ENCODE measurements around the gene SOST. TPM values are rescaled to one million over a fixed set of nuclear protein-coding genes. Genes with fewer than 3 reads are reported as not detected.

Gene SOST
- total RNA-seq, 1 experiment from 2014 or later: not detected

DNA sequence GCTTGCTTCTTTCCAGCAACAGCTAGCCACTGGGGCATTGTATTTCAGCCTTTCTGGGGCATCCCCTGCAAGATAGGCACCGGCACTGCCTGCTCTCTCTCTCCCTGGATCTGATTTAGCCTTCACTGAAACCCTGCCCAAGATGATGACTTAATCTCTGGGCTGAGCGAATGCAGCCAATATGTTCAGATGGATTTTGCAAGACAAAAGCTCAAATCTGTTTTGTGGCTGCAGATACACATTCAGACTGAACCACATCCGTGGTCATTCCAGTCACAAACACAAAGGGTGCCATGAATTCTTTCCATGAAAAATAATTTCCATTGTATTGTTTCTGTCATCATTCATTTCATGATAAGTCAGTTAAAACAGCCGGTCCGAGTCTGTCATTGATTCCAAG lies 24.2 kb downstream of the SOST start:
- Histone ChIP-seq H3K9me2 (ENCODE audit: insufficient read depth) (no peaks in the 10 kb centered on the region), H3K27me3 (ENCODE audit: insufficient read depth, low read depth) (no peaks in the 10 kb centered on the region), H3K36me3 (ENCODE audit: low read depth) (no peaks in the 10 kb centered on the region), H3K79me2 (ENCODE audit: low read depth) (no peaks in the 10 kb centered on the region), H3F3A (ENCODE audit: insufficient read depth, low read depth) (peaks cover 8% of the 10 kb centered on the region; the same call in 1 of the 2 replicates), H2AFZ (no peak overlapping the region), H3K4me3 (no peak overlapping the region), H3K9me3 (ENCODE audit: insufficient read depth, low read depth) (no peaks in the 10 kb centered on the region; the same call in 1 of the 2 replicates), H3K4me1 (replicated peaks; ENCODE audit: insufficient read depth) (peaks cover 16% of the 10 kb centered on the region), H3K4me2 (no peak overlapping the region), H4K20me1 (ENCODE audit: insufficient read depth) (no peaks in the 10 kb centered on the region), H3K27ac (no peak overlapping the region)
- BruUV-seq (replicated peaks): no TSS peak
- POLR2A ChIA-PET (ENCODE audit: unreplicated experiment): interaction anchor here (0.6 kb wide), 1 partner anchor 21 kb away, joined by 3 read pairs; no protein-coding TSS in a partner anchor
- no peak for DNase-seq
- intact Hi-C loops (cut with micrococcal nuclease; ENCODE audit: unreplicated experiment): no loop called here
- CTCF ChIA-PET: no interaction called here
- TF ChIP-seq, protein P1, sequence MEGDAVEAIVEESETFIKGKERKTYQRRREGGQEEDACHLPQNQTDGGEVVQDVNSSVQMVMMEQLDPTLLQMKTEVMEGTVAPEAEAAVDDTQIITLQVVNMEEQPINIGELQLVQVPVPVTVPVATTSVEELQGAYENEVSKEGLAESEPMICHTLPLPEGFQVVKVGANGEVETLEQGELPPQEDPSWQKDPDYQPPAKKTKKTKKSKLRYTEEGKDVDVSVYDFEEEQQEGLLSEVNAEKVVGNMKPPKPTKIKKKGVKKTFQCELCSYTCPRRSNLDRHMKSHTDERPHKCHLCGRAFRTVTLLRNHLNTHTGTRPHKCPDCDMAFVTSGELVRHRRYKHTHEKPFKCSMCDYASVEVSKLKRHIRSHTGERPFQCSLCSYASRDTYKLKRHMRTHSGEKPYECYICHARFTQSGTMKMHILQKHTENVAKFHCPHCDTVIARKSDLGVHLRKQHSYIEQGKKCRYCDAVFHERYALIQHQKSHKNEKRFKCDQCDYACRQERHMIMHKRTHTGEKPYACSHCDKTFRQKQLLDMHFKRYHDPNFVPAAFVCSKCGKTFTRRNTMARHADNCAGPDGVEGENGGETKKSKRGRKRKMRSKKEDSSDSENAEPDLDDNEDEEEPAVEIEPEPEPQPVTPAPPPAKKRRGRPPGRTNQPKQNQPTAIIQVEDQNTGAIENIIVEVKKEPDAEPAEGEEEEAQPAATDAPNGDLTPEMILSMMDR (conservative IDR thresholded peaks at IDR 0.05): no peak
- no peak for TF ChIP-seq EZH2 (IDR thresholded peaks at IDR 0.05; ENCODE audit: low read depth)

DNA sequence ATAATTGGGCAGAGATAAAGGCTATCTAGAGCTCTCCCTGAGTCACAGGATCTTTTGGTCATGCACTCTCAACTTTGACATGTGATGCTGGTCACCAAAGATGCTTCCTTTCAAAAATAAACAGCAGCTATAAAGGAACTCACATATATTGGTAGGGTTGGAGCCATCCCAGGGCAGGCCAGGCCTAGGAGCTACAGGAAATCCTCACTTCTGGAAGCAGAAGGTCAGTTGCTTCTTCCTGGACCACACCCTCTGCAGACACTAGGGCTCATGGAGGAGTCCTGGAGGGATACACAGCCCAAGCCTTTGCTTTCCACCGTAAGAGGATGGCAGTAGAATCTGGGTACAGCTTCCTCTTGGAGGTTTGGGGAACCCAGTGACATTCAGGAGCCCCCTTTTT lies 24.6 kb downstream of the SOST start:
- H3K27ac ChIP-seq: no peak overlapping the region
- H3K36me3 ChIP-seq (ENCODE audit: low read depth): no peaks in the 10 kb centered on the region
- no peaks in the 10 kb centered on the region for H3K27me3 ChIP-seq (ENCODE audit: insufficient read depth, low read depth)
- peaks cover 8% of the 10 kb centered on the region; the same call in 1 of the 2 replicates for H3F3A ChIP-seq (ENCODE audit: insufficient read depth, low read depth)
- ChIA-PET CTCF (no interaction called here), POLR2A (ENCODE audit: unreplicated experiment) (no interaction called here)
- H3K9me2 ChIP-seq (ENCODE audit: insufficient read depth): no peaks in the 10 kb centered on the region
- no TSS peak for BruUV-seq (replicated peaks)
- no peak overlapping the region for H3K4me2 ChIP-seq
- H3K4me3 ChIP-seq: no peak overlapping the region
- DNase-seq: no peak
- H3K79me2 ChIP-seq (ENCODE audit: low read depth): no peaks in the 10 kb centered on the region
- H2AFZ ChIP-seq: no peak overlapping the region
- no peak for TF ChIP-seq EZH2 (IDR thresholded peaks at IDR 0.05; ENCODE audit: low read depth)
- TF ChIP-seq, protein P1 (conservative IDR thresholded peaks at IDR 0.05): no peak
- H4K20me1 ChIP-seq (ENCODE audit: insufficient read depth): no peaks in the 10 kb centered on the region
- H3K4me1 ChIP-seq (replicated peaks; ENCODE audit: insufficient read depth): peaks cover 12% of the 10 kb centered on the region
- intact Hi-C loops (cut with micrococcal nuclease; ENCODE audit: unreplicated experiment): no loop called here
- H3K9me3 ChIP-seq (ENCODE audit: insufficient read depth, low read depth): no peaks in the 10 kb centered on the region; the same call in 1 of the 2 replicates

DNA sequence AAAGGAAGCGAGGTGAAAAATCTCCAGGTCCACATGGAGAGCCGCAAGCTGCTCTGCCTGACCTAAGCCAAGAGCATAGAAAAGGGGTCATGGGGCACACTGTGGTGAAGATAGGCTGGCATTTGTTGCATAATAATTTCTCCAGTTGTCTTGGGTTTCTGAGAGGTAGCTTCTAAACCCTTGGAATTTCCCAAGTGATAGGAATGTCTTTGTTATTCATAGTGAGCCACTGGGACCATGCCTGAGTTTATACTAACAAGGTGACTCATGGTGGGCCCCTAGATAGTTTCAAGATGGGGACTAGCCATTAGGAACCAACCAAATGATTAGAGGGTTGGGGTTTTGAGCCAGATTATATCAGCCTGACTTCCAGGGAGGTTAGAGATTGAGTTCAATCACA lies 25.6 kb downstream of the SOST start:
- no peaks in the 10 kb centered on the region for H3K79me2 ChIP-seq (ENCODE audit: low read depth)
- intact Hi-C loops (cut with micrococcal nuclease; ENCODE audit: unreplicated experiment): no loop called here
- H3K4me3 ChIP-seq: no peak overlapping the region
- peaks cover 7% of the 10 kb centered on the region for H3K4me1 ChIP-seq (replicated peaks; ENCODE audit: insufficient read depth)
- BruUV-seq (replicated peaks): no TSS peak
- peaks cover 8% of the 10 kb centered on the region; the same call in 1 of the 2 replicates for H3F3A ChIP-seq (ENCODE audit: insufficient read depth, low read depth)
- H3K27ac ChIP-seq: no peak overlapping the region
- DNase-seq: peak in 1 of 2 experiments; percentile 69
- no peaks in the 10 kb centered on the region for H3K9me2 ChIP-seq (ENCODE audit: insufficient read depth)
- 0 out of 2 replicates have a peak overlapping the region, but pooled peaks have one; percentile 16 for H3K4me2 ChIP-seq
- POLR2A ChIA-PET (ENCODE audit: unreplicated experiment): interaction anchor here (0.6 kb wide), 1 partner anchor 330 kb away, joined by 19 read pairs; no protein-coding TSS in a partner anchor
- CTCF ChIA-PET: no interaction called here
- no peaks in the 10 kb centered on the region for H3K27me3 ChIP-seq (ENCODE audit: insufficient read depth, low read depth)
- no peak for TF ChIP-seq EZH2 (IDR thresholded peaks at IDR 0.05; ENCODE audit: low read depth)
- TF ChIP-seq, protein P1 (conservative IDR thresholded peaks at IDR 0.05): no peak
- H3K36me3 ChIP-seq (ENCODE audit: low read depth): no peaks in the 10 kb centered on the region
- H2AFZ ChIP-seq: no peak overlapping the region
- no peaks in the 10 kb centered on the region; the same call in 1 of the 2 replicates for H3K9me3 ChIP-seq (ENCODE audit: insufficient read depth, low read depth)
- H4K20me1 ChIP-seq (ENCODE audit: insufficient read depth): no peaks in the 10 kb centered on the region
